Common myeloid progenitor, CD34-positive (primary cell): Measurements from ENCODE around the gene STK17B.

Experiments used
- CTCF ChIA-PET: fragments of 350-600 bp; sonication (Branson Sonifier 250); formaldehyde crosslinking; loops from one replicate; lab custom pipeline; 2021; ENCODE audit warnings: antibody characterized with exemption; lab: Charles Lee
- POLR2A ChIA-PET: fragments of 350-600 bp; sonication (Branson Sonifier 250); formaldehyde crosslinking; loops from one replicate; lab custom pipeline; 2021; ENCODE audit warnings: antibody characterized with exemption; lab: Charles Lee
- DNase-seq, 3 donors: peaks; one replicate each; pipeline versions ENCODE4 v3.0.0 to v3.0.0-alpha.2; 2013
- H3K27ac ChIP-seq, 2 experiments: 1 replicate in 1 of 2; 2 replicates in 1 of 2; pipeline ENCODE4 v1.7.0; 2013; ENCODE audit warnings: inconsistent platforms in 2 of 2, low read length in 2 of 2, mild to moderate bottlenecking in 2 of 2, low read depth in 1 of 2, moderate library complexity in 1 of 2; ENCODE audit not compliant: severe bottlenecking in 2 of 2, insufficient read depth in 1 of 2, poor library complexity in 1 of 2
- H3K27me3 ChIP-seq, 5 experiments: replicated peaks in 2 of 5; 1 replicate in 3 of 5; 2 replicates in 2 of 5; pipeline versions ENCODE4 v1.6.1 to v1.7.0; 2013; ENCODE audit warnings: low read length in 4 of 5, mild to moderate bottlenecking in 2 of 5, moderate library complexity in 2 of 5, inconsistent platforms in 1 of 5; ENCODE audit not compliant: insufficient read depth in 5 of 5, control insufficient read depth in 4 of 5
- H3K36me3 ChIP-seq, 4 experiments: 1 replicate in 2 of 4; 2 replicates in 2 of 4; pipeline versions ENCODE4 v1.6.1 to v1.7.0; 2013; ENCODE audit warnings: low read length in 3 of 4, control low read depth in 1 of 4, mild to moderate bottlenecking in 1 of 4; ENCODE audit not compliant: control insufficient read depth in 4 of 4, insufficient read depth in 4 of 4
- H3K4me1 ChIP-seq, 4 experiments: 1 replicate in 3 of 4; 2 replicates in 1 of 4; pipeline versions ENCODE4 v1.6.1 to v1.7.1; 2013; ENCODE audit warnings: low read length in 3 of 4, mild to moderate bottlenecking in 3 of 4, control low read depth in 1 of 4, inconsistent platforms in 1 of 4, moderate library complexity in 1 of 4; ENCODE audit not compliant: control insufficient read depth in 4 of 4, insufficient read depth in 4 of 4; ENCODE audit errors: control extremely low read depth in 1 of 4
- H3K4me3 ChIP-seq, 7 experiments: 1 replicate in 4 of 7; 2 replicates in 3 of 7; pipeline versions ENCODE4 v1.5.1 to v1.7.0; 2013; ENCODE audit warnings: mild to moderate bottlenecking in 7 of 7, low read length in 6 of 7, moderate library complexity in 6 of 7, inconsistent platforms in 2 of 7, low read depth in 2 of 7, control low read depth in 1 of 7; ENCODE audit not compliant: insufficient read depth in 4 of 7, control insufficient read depth in 1 of 7; ENCODE audit errors: extremely low read depth in 1 of 7
- H3K9me3 ChIP-seq, 5 experiments: 1 replicate in 4 of 5; 2 replicates in 1 of 5; pipeline versions ENCODE4 v1.6.1 to v1.7.1; 2013; ENCODE audit warnings: low read length in 4 of 5, mild to moderate bottlenecking in 2 of 5, inconsistent platforms in 1 of 5, low read depth in 1 of 5, moderate library complexity in 1 of 5; ENCODE audit not compliant: control insufficient read depth in 4 of 5, insufficient read depth in 2 of 5; ENCODE audit errors: control extremely low read depth in 1 of 5
- WGBS: methylation state at CpG from one replicate; pipeline ENCODE4 v1.1.5; 2013; ENCODE audit not compliant: insufficient coverage; 5-methylcytosine and 5-hydroxymethylcytosine counted together

Gene STK17B

DNA sequence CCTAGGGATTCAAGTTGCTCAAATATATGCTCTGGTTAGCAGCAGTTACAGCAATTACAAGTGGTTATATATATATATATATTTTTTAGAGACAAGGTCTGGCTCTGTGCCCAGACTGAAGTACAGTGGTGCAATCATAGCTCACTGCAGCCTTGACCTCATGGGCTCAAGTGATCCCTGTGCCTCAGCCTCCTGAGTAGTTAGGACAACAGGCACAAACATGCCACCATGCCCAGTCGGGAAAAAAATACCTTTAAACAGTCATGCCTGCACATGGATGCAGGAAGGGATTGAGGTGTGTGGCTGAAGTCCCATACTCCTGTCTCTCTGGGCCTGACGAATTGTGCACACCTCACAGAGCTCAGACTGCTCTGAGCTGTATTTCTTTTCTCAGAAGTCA, 83.2 kb downstream of the STK17B start:
- 94% methylated on average over 2 of the region's 2 CpGs for WGBS
- POLR2A ChIA-PET, result no interaction called here

DNA sequence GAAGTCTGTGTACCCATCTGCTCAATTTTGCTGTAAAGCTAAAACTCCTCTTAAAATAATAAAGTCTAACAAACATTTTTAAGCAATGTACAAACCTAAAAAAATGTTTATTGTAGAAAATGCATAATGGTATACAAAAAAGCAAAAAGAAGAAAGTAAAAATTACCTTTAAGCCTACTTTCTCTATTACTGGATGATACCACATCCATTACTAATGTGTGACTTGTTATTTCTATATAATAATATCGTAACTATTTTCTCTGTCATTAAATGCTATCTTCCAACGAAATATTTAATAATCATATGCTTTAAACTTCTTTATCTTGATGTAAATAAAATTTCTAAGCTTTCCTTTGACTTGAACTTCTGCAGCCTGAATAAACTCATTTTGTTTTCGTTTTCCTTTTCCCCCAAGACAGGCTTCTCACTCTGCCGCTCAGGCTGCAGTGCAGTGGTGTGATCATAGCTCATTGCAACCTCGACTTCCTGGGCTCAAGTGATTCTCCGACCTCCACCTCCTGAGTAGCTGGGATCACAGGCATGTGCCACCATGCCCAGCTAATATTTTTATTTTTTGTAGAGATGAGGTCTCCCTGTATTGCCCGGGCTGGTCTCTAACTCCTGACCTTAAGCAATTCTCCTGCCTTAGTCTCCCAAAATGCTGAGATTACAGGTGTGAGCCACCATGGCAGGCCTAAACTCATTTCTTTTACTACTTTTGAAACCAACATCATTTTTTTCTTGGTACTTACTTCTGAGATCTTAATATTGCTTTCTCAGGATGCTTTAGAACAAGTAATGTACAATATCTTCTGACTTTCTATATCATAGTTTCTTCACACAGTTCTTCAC, 84.6 kb downstream of the STK17B start:
- Histone ChIP-seq H3K9me3 (peaks cover 0 to 12% (median 7%) of the 10 kb centered on the region in 5 experiments), H3K27ac (no peak overlapping the region), H3K36me3 (no peaks in the 10 kb centered on the region), H3K27me3 (no peaks in the 10 kb centered on the region), H3K4me1 (no peaks in the 10 kb centered on the region), H3K4me3 (no peak overlapping the region)
- POLR2A ChIA-PET, result interaction anchor here (0.5 kb wide), 1 partner anchor 956 kb away, joined by 3 read pairs; no protein-coding TSS in a partner anchor
- CTCF ChIA-PET, result interaction anchor here (0.8 to 2.5 kb wide), 4 partner anchors 9 to 134 kb away, joined by 3 to 10 read pairs (median 3); partner anchors contain the start of gene DNAH7
- 86% methylated on average over 3 of the region's 7 CpGs for WGBS
- DNase-seq, result no peak

More for the DNA sequence above, 83.2 kb downstream of the STK17B start:
- DNase-seq, result no peak
- Histone ChIP-seq H3K4me1 (no peaks in the 10 kb centered on the region), H3K27ac (no peak overlapping the region), H3K36me3 (no peaks in the 10 kb centered on the region), H3K9me3 (peaks cover 0 to 11% (median 7%) of the 10 kb centered on the region in 5 experiments), H3K27me3 (no peaks in the 10 kb centered on the region), H3K4me3 (no peak overlapping the region)
- CTCF ChIA-PET, result no interaction called here

GRCh38 chr2:196083601-196084000, 87.8 kb downstream of the STK17B start:
- WGBS, result 92% methylated on average over 5 of the region's 5 CpGs
- peaks cover 0 to 9% (median 7%) of the 10 kb centered on the region in 5 experiments for H3K9me3 ChIP-seq
- H3K36me3 ChIP-seq, result no peaks in the 10 kb centered on the region
- H3K4me1 ChIP-seq, result peaks cover 4 to 7% (median 5%) of the 10 kb centered on the region in 4 experiments
- no peak overlapping the region for H3K4me3 ChIP-seq
- DNase-seq, result no peak
- no peaks in the 10 kb centered on the region for H3K27me3 ChIP-seq
- ChIA-PET CTCF (no interaction called here), POLR2A (no interaction called here)
- no peak overlapping the region for H3K27ac ChIP-seq
